ENCODE results near the gene EPG5. TPM values are rescaled to one million over a fixed set of nuclear protein-coding genes. Genes with fewer than 3 reads are reported as not detected.
A peak's percentile ranks its signal among the peaks of the same experiment; 100 is the strongest.

EPG5 gene
- total and polyA plus RNA-seq, 9 of the 15 experiments (the other 6 are each of a cell fraction or from before 2014, with no cell fraction given) = 1.3 to 10.7 (median 5.2) TPM

- TF ChIP-seq ATF2 (CRISPR knock-in tag; IDR thresholded peaks at IDR 0.05) (no peak), ZSCAN32 (CRISPR knock-in tag; IDR thresholded peaks at IDR 0.05) (no peak), DEAF1 (CRISPR knock-in tag; IDR thresholded peaks at IDR 0.05) (peak; percentile 58; the same call in 1 of the 2 replicates), RFX5 (IDR thresholded peaks at IDR 0.05; ENCODE audit: low read depth, low read length) (no peak), ZNF561 (CRISPR knock-in tag; conservative IDR thresholded peaks at IDR 0.05) (no peak), SMC3 (conservative IDR thresholded peaks at IDR 0.05; ENCODE audit: insufficient read depth, low read depth, low read length) (peak; percentile 72), HOXB6 (CRISPR knock-in tag; IDR thresholded peaks at IDR 0.05; ENCODE audit: borderline replicate concordance) (no peak), RB1 (IDR thresholded peaks at IDR 0.05; ENCODE audit: low read depth) (peak; percentile 50; the same call in 1 of the 2 replicates), PBX2 (CRISPR knock-in tag; IDR thresholded peaks at IDR 0.05; ENCODE audit: low read depth) (no peak), PBX2 (tag; conservative IDR thresholded peaks at IDR 0.05; ENCODE audit: low read depth) (no peak), RAD21 (CRISPR knock-in tag; conservative IDR thresholded peaks at IDR 0.05 in 1 of 2, IDR thresholded peaks at IDR 0.05 in 1 of 2) (peak; percentile 77 to 78), MTA1 (IDR thresholded peaks at IDR 0.05; ENCODE audit: borderline replicate concordance) (no peak), PYGO2 (tag; IDR thresholded peaks at IDR 0.05) (no peak), RERE (CRISPR knock-in tag; IDR thresholded peaks at IDR 0.05; ENCODE audit: borderline replicate concordance) (no peak)
These were observed 87.2 kb downstream of the EPG5 start (continued) for GRCh38 chr18:45879681-45880655.
